DND-41 (cell line): ENCODE data around the gene PRRT2.

Experiments
- EZH2 ChIP-seq: IDR thresholded peaks from 3 replicates; pipeline ENCODE4 v1.6.1; 2012; ENCODE audit warnings: borderline replicate concordance, low read depth, mild to moderate bottlenecking, moderate library complexity, low read length, inconsistent platforms; ENCODE audit not compliant: severe bottlenecking
- TF ChIP-seq, protein P1 (sequence below): IDR thresholded peaks from 2 replicates; pipeline ENCODE4 v1.5.1; 2012; ENCODE audit warnings: borderline replicate concordance, low read length, moderate library complexity, mild to moderate bottlenecking; ENCODE audit not compliant: poor library complexity, severe bottlenecking; ENCODE audit errors: extremely low read depth

GRCh38 chr16:29820271-29820701 lies 8.3 kb downstream of the PRRT2 start, which contains the start of gene MVP:
- TF ChIP-seq, protein P1, sequence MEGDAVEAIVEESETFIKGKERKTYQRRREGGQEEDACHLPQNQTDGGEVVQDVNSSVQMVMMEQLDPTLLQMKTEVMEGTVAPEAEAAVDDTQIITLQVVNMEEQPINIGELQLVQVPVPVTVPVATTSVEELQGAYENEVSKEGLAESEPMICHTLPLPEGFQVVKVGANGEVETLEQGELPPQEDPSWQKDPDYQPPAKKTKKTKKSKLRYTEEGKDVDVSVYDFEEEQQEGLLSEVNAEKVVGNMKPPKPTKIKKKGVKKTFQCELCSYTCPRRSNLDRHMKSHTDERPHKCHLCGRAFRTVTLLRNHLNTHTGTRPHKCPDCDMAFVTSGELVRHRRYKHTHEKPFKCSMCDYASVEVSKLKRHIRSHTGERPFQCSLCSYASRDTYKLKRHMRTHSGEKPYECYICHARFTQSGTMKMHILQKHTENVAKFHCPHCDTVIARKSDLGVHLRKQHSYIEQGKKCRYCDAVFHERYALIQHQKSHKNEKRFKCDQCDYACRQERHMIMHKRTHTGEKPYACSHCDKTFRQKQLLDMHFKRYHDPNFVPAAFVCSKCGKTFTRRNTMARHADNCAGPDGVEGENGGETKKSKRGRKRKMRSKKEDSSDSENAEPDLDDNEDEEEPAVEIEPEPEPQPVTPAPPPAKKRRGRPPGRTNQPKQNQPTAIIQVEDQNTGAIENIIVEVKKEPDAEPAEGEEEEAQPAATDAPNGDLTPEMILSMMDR, result no peak
- TF ChIP-seq EZH2, result no peak
